IPS DF 4.7 (cell line): ENCODE measurements around the gene TRMT112.

Experiments
- DNase-seq: peaks from one replicate; pipeline ENCODE4 v3.0.0-alpha.2; 2013; ENCODE audit warnings: low spot score; ENCODE audit errors: extremely low read depth

Gene TRMT112

DNA sequence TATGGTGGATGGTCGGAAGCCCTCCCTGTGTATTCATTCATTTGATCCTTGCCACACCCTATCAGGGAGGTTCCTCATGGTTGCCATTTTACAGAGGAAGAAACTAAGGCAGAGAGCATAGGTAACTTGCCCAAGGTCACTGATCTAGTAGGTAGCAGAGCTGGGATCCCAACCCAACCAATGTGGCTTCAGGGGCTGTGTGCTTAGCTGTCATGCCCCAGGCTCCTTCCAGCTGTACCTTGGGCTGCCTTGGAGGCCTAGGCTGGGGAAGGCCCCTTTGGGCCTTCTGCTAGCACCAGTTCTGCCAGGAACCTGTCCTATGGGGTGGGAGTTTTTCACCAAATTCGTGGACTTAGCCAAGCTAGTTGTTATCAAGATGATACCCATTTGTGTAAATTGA lies 41.5 kb downstream of the TRMT112 start:
- DNase-seq, result no peak

DNA sequence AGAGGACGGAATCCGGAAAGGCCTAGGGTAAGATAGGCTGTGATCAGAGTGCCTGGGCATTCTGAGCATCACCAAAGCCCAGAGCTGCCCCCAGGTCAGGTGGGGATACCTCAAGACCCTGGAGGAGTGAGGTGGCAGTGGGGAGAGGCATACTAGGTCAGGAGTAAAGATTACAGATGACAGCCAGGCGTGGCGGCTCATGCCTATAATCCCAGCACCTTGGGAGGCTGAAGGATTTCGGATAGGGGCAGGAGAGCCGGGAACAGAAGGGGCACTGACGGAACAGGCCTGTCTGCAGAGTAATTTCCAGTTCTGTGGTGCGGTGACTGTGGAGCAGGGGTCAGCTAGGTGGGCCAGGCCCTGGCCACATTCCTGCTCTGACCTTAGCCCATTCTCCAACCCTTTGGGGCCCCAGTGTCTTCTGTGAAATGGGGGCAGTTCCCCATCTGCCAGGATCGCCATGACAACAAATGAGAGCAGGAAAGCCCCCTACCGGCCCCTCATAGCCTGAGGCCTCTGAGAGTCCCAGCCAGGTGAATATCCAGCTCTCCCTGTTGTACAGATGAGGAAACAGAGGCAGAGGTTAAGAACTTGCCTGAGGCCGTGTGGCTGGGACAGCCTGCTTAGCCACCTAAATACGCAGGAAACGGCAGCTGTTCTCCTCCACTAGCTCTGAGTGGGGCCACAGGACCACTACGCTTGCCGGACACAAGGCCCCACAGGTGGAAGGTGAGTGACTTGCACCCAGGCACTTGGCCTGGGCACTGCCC lies 42.1 kb downstream of the TRMT112 start:
- no peak for DNase-seq

DNA sequence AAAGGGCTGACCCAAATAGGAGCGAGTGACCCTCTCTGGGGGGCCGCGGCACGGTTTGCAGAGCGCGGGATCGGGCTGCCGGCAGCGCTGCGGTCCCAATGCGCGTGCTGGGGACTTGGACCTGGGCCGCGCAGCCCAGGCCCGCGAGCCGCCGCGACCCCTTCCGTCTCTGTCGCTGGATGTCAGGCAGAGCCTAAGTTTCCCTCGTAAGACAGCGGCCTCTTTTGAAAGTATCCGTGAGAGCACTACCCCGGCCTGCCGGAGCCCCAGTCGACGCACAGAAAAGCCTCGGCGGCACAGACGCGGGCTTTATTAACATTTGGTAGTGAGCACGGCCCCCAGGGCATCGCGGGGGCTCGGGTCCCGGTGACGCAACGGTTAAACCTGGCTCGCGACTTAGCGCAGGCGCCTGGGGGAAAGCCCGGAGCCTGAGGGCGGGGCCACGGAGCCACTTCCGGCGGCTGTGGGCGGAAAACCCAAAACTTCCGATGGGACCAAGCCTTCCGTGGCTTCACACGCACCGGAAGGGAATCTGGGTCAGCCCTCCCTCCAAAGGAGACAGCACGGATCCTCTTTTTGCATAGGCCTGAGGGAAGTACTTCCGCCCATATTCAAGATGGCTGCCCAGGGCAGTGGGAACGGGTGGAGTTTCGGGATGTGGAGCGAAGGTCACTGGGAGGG lies 47.7 kb downstream of the TRMT112 start:
- DNase-seq, result peak; percentile 99

DNA sequence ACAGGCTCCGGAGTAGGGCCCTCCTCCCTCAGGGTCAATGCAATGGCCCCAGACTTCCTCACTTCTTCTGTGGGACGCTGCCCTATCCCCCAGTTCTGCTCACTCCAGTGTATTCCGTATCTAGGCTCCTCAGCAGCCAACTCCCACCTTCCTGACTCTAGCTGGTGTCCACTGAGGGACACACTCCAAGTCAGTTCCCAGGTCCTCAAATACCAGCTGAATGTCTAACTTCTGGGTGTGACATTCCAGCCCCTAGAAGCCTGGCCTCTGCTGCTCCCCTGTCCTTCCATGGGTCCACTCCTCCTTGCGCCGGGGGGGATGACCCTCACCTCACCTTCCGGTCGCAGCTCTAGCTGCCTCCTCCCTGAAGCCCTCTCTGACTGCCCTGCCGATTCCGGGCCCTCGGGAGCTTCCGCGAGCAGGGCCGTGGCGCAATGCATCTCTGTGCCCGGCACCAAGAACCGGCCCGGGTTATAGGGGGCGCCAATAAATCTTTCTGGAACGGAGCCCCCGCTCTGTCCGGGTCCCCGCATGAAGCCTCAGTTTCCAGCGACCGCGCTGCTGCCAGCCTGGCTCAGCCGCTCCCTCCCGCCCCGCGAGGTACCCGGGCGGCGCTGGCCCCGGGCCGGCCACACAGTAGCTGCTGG lies 48.3 kb downstream of the TRMT112 start:
- no peak for DNase-seq

DNA sequence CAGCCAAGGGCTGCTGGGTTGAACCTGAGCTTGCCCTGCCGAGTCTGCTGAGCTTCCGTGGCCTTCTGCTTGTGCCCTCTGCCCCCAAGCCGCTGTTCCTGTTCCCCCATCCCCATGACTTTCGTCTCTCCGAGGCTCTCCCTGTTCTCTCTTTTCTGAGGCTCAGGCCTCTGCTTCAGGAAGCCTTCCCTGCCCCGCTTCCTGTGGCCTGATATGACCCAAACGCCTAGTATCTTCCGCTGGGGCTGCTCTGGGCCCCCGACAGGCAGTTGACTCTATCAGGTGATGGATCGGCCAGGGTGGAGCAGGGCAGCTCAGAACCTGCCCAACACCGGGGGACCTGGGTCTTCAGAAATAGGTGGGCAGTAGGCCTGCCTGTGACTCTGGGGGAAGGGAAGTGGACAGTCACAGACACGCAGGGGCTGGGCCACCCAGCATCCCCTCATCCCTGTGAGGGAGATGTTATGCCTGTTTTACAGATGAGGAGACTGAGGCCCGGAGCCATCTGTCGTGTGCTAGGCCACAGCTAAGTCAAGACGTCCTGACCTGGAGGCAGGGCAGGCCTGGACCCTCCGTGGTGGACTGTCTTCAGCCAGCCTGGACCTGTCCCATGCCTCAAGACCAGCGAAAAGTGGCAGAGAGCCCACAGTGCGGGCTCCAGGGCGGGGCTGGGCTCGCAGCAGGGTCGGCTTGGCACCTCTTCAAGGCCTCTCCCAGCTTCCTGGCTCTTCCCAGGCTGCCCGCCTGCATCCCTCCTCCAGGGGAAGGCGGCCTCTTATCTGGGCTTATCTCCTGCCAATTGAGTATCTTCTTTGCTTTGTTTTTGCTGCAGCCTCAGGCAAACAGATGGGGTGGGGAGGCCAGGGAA lies 49.1 kb downstream of the TRMT112 start:
- no peak for DNase-seq

DNA sequence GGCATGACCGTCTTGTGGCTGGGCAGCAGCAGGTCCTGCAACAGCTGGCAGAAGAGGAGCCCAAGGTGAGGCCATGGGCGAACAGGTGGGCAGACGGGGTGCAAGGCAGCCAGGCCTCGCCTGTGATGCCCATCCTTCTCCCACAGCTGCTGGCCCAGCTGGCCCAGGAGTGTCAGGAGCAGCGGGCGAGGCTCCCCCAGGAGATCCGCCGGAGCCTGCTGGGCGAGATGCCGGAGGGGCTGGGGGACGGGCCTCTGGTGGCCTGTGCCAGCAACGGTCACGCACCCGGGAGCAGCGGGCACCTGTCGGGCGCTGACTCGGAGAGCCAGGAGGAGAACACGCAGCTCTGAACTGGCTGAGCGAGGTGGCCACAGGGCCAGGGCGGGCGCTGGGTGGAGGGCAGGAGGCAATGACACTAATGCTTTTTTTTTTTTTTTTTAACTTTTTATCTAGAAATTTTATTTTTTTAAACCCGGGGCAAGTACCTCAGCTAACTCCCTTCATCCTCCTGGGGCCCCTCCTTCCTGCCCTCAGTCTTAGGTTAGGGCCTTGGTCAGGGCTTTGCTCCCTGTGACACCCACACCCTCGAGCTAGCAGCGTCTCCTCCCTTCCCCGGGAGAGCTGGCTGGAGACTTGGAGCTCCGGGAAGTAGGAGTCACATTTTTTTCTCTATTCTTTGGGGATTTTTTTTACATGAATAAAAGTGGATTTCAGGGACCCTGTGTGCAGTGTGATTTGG lies 50.0 kb downstream of the TRMT112 start:
- DNase-seq, result no peak
